ENCODE results near the gene OR9G1.
"Not testable (repeated sequence)": the region's sequence is repeated elsewhere in the genome, so short reads cannot be mapped to it uniquely, and the experiment has no call there.

OR9G1 gene

DNA sequence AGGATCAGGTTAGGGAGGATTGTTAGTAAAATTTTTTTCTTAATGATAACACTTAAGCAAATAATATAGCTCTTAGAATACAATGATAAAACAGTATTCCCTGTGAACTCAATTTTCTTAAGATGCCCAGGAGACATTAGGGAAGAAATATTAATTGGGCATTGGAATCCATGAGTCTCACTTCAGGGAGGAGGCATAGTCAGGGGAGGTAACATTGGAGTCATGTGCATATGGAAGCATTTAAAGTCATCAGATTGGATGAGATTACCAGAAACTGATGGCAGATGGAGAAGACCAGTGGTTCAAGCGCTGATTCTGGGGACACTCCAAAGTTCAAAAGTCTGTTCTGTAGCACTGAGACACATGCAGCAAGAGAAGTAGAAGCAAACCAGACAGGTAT lies at the start of gene OR9G1:
Gene OR9G1 (plus strand): TSS at position 301 of the 400 bp plus-strand sequence. CDS start 1,293 bp downstream, outside the sequence.
- DNase-seq = no peak

- DNase-seq = no peak
Observed at GRCh38 chr11:56659755-56660154, 39.1 kb upstream of the OR9G1 start.

GRCh38 chr11:56663386-56663785 lies 35.5 kb upstream of the OR9G1 start, which contains the start of gene OR5AR1:
Gene OR5AR1 (plus strand): TSS chr11:56663686. CDS start chr11:56663686, 0 bp downstream.
- DNase-seq = no peak

- no peak for DNase-seq
Observed at GRCh38 chr11:56670984-56671383, 27.9 kb upstream of the OR9G1 start.

- no peak for DNase-seq
Observed at GRCh38 chr11:56688554-56689100, 10.3 kb upstream of the OR9G1 start.

- not testable (repeated sequence) for DNase-seq
Observed at GRCh38 chr11:56691179-56691578, 7.7 kb upstream of the OR9G1 start.

DNA sequence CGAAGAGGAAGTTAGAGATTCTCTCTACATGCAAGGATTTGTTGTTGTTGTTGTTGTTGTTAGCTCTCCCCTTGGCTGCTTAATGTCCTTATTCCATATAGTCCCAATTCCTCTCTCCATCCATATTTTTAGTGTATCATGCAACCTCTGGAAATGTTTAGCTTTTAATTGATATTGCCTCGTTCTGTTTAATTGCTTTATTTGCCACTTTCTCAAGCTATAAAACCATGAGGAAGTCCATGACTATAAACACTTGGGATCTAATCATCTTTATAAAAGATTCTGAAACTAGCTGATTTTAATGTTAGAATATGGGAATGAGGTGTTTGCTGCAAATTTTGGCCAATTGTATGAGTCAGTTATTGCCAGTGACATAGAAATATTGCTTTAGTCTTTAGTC lies 5.5 kb upstream of the OR9G1 start:
- no peak for DNase-seq

- DNase-seq = peak; percentile 31
Observed at GRCh38 chr11:56700242-56700913, 1.5 kb downstream of the OR9G1 start.

DNA sequence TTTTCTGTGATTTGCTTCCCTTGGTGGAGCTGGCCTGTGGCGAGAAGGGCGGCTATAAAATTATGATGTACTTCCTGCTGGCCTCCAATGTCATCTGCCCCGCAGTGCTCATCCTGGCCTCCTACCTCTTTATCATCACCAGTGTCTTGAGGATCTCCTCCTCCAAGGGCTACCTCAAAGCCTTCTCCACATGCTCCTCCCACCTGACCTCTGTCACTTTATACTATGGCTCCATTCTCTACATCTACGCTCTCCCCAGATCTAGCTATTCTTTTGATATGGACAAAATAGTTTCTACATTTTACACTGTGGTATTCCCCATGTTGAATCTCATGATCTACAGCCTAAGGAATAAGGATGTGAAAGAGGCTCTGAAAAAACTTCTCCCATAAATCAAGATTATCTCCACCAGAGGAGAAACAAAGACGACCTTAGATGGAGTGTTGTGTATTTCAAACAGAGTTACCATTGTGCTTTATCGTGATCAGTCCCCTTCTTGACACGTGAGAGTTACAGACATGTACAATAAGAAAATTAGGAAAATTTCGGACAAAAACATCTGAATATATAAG lies 2.1 kb downstream of the OR9G1 start:
- no peak for DNase-seq

DNA sequence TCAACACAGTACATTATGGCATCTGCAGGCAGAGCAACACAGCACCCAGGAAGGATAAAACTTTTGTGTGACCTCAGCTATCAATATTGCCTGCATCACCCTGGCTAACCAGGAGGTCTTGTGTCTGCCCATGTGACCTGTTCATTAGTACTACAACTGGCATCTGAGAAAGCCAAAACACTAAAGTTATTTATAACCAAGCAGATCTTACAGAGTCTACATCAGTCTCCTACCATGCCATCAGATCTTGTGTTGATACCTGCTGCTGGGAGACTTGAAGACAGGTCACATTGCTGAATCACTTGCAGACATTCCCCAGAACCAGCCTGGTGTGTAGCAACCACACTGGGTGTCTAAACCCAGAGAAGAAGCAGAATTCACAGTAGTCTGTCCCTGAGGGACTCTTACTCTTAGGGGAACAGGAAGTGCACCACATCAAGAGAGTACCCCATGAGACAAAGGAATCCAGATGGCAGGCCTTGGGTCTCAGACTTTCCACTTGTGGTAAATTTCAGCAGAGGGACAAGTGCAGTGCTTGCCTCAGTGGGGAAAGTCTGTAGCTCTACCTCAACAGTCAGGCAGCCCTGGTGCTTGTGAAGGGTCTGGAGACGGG lies 7.0 kb downstream of the OR9G1 start:
- DNase-seq = no peak

GRCh38 chr11:56706486-56706885 lies 7.6 kb downstream of the OR9G1 start:
- no peak for DNase-seq

GRCh38 chr11:56714206-56714605 lies 15.3 kb downstream of the OR9G1 start:
- no peak for DNase-seq

DNA sequence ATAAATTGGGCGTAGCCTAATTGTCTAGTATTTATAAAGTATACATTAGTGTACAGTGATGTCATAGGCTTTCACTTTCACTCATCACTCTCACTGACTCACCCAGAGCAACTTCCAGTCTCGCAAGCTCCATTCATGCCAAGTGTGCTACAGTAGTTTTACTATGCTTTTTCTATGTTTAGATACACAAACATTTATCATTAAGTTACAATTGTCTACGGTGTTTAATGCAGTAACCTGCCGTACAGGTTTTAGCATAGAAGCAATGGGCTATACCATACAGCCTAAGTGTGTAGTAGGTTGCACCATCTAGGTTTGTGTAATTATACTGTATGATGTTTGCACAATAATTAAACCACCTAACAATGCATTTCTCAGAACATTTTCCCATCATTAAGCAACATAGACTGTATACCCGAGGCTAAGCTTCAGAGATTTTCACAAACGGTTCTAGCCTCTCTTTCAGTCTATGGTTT lies 17.5 kb downstream of the OR9G1 start:
- DNase-seq = no peak

GRCh38 chr11:56720513-56720912 lies 21.6 kb downstream of the OR9G1 start:
- no peak for DNase-seq

- DNase-seq = no peak
Observed at GRCh38 chr11:56740107-56740506, 41.2 kb downstream of the OR9G1 start.

GRCh38 chr11:56740886-56741285 lies 42.0 kb downstream of the OR9G1 start:
- DNase-seq = no peak

DNA sequence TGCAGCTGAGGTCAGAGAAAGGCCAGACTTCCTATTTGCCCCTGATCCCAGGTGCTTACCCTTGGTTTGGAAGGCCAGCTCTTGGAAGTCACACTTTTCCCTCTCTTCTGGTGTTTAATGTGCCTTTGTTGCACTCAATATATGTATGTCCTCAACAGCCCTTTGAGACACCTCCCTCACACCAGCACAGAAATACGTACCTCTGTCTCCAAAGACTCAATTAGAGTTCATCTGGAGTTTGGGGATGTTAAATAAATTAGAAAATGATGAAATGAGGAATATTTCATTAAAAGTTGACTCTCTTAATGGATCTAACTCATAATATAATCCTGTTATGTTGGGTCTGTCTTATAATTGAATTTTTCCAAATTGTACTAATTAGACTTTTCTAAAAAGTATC lies 49.7 kb downstream of the OR9G1 start, which contains the start of gene OR9G4:
Gene OR9G4 (minus strand): TSS at position 101 of the 400 bp plus-strand sequence. CDS start 4,931 bp downstream, outside the sequence.
- DNase-seq = no peak

DNA sequence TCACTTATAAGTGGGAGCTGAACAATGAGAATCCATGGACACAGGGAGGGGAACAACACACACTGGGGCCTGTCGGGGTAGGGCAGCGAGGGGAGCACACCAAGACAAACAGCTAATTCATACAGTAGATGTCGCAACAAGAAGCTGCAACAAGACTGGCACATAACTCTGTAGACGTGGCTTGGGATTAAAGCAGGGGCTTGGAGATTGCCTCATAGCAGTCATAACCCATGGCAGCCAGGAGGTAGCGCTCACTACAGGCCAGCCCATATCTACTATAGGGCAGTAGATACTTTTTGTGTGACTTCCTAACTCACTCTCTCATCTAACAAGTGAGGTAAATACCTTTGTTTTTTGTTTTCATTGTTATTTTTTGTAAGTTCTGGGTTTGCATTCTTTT lies 51.3 kb downstream of the OR9G1 start:
- DNase-seq = no peak

DNA sequence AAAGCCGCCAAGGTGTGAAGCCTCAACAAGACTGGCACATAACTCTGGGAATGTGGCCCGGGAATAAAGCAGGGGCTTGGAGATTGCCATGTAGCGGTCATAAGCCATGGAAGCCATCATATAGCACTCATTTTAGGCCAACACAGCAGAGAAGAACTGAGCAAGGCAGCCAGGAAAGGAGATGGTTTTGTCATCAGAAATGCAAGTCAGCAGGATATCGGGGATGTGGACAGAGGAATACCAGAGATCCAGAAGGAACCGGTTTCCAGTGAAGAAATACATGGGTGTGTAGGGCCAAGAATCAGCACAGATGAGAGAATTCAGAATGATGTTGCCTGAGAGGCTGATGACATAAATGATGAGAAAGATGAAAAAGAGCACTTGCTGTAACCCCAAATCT lies 52.6 kb downstream of the OR9G1 start:
- no peak for DNase-seq
